HL-60 (cell line): ENCODE results near the gene ACTG1.

Experiments used
- DNase-seq, 2 experiments: peaks; one replicate each; pipeline ENCODE4 v3.0.0-alpha.2; 2010 to 2020; ENCODE audit warnings: low read depth in 1 of 2, low spot score in 1 of 2
- H3K27ac ChIP-seq: fragments of 250-450 bp; sonication (Bioruptor Pico); replicated peaks from 2 replicates; pipeline ENCODE4 v1.5.1; 2020; ENCODE audit warnings: mild to moderate bottlenecking, moderate library complexity
- H3K27me3 ChIP-seq: fragments of 250-450 bp; sonication (Bioruptor Pico); 2 replicates; pipeline ENCODE4 v1.5.1; 2021; ENCODE audit warnings: mild to moderate bottlenecking, moderate library complexity; ENCODE audit not compliant: insufficient read depth, poor library complexity, severe bottlenecking
- H3K4me3 ChIP-seq: replicated peaks from 2 replicates; pipeline ENCODE4 v1.5.1; 2011; ENCODE audit warnings: mild to moderate bottlenecking, control low read depth, low read length; ENCODE audit not compliant: insufficient read depth
- CTCF ChIP-seq: IDR thresholded peaks from one replicate; pipeline ENCODE4 v1.5.1; 2011; ENCODE audit warnings: low read length, control low read depth, inconsistent platforms; ENCODE audit not compliant: insufficient read depth
- GABPA ChIP-seq: IDR thresholded peaks from 2 replicates; pipeline ENCODE4 v1.6.1; 2012; ENCODE audit warnings: low read depth
- POLR2AphosphoS5 ChIP-seq: IDR thresholded peaks from 2 replicates; pipeline ENCODE4 v1.6.1; 2012; ENCODE audit warnings: low read depth
- REST ChIP-seq: IDR thresholded peaks from 2 replicates; pipeline ENCODE4 v1.6.1; 2012; ENCODE audit warnings: low read depth; ENCODE audit not compliant: insufficient replicate concordance
- SPI1 ChIP-seq: IDR thresholded peaks from 2 replicates; pipeline ENCODE4 v1.6.1; 2012; ENCODE audit warnings: low read depth, mild to moderate bottlenecking, borderline replicate concordance

ACTG1 gene

GRCh38 chr17:81509207-81509971, 3.2 kb downstream of the ACTG1 start:
- TF ChIP-seq GABPA (no peak), POLR2AphosphoS5 (peak; percentile 66; the same call in 1 of the 2 replicates)

GRCh38 chr17:81508639-81509206, 3.9 kb downstream of the ACTG1 start:
- no peak overlapping the region for H3K27ac ChIP-seq
- peak; percentile 49; the same call in 1 of the 2 replicates for TF ChIP-seq POLR2AphosphoS5
- TF ChIP-seq GABPA = no peak
- no peak for TF ChIP-seq CTCF
- TF ChIP-seq REST = no peak
- no peak for TF ChIP-seq SPI1
- no peak overlapping the region for H3K4me3 ChIP-seq
- H3K27me3 ChIP-seq = no peaks in the 10 kb centered on the region
- peak in 1 of 2 experiments; percentile 39 for DNase-seq

More at GRCh38 chr17:81509207-81509971, 3.2 kb downstream of the ACTG1 start:
- Histone ChIP-seq H3K27ac (peak overlapping the region; percentile 78), H3K4me3 (peak overlapping the region; percentile 97), H3K27me3 (no peaks in the 10 kb centered on the region)
- peak; percentile 54 to 65 for DNase-seq

- H3K4me3 ChIP-seq = no peak overlapping the region
- no peak for TF ChIP-seq REST
- no peak for TF ChIP-seq POLR2AphosphoS5
- TF ChIP-seq SPI1 = no peak
- no peak for TF ChIP-seq CTCF
- no peak for TF ChIP-seq GABPA
- DNase-seq = no peak
- no peaks in the 10 kb centered on the region for H3K27me3 ChIP-seq
- H3K27ac ChIP-seq = no peak overlapping the region
Measured at GRCh38 chr17:81503619-81504018, 9.0 kb downstream of the ACTG1 start.

- TF ChIP-seq GABPA (no peak), POLR2AphosphoS5 (no peak), CTCF (no peak), REST (no peak), SPI1 (no peak)
- Histone ChIP-seq H3K27me3 (no peaks in the 10 kb centered on the region), H3K27ac (no peak overlapping the region), H3K4me3 (no peak overlapping the region)
- no peak for DNase-seq
Measured at GRCh38 chr17:81502471-81503017, 10.1 kb downstream of the ACTG1 start.
